Mammary epithelial cell (primary cell): Measurements from ENCODE around the gene EEF2K.

Experiments used
- CTCF ChIP-seq, 2 donors: IDR thresholded peaks in 1 of 2; conservative IDR thresholded peaks in 1 of 2; 2 replicates each; pipeline ENCODE4 v1.5.1; 2011 to 2012; ENCODE audit warnings: inconsistent platforms in 2 of 2, low read length in 2 of 2, mild to moderate bottlenecking in 2 of 2, control low read depth in 1 of 2, low read depth in 1 of 2; ENCODE audit not compliant: insufficient read depth in 1 of 2; ENCODE audit errors: extremely low read depth in 1 of 2
- EZH2 ChIP-seq: IDR thresholded peaks from 2 replicates; pipeline ENCODE4 v1.6.1; 2012; ENCODE audit warnings: low read length, inconsistent platforms, borderline replicate concordance

GRCh38 chr16:22214889-22215288 lies 8.8 kb downstream of the EEF2K start:
- TF ChIP-seq CTCF (conservative IDR thresholded peaks at IDR 0.05 in 1 of 2, IDR thresholded peaks at IDR 0.05 in 1 of 2; ENCODE audit: extremely low read depth in 1 of 2, insufficient read depth in 1 of 2, low read depth in 1 of 2, low read length in 2 of 2), result no peak
- no peak for TF ChIP-seq EZH2
